Stimulated activated CD8-positive, alpha-beta memory T cell treated with anti-CD3 and anti-CD28 coated beads, Interleukin-2, amount 100 ng/mL, for 48 hours (primary cell): ENCODE data around the gene KLHL8.

Experiments
- DNase-seq, 2 donors: peaks; one replicate each; pipeline ENCODE4 v3.0.0-alpha.2; 2020; ENCODE audit warnings: low read depth in 2 of 2

The KLHL8 gene

GRCh38 chr4:87220094-87220822, at the start of gene KLHL8:
TSS of gene KLHL8 (minus strand) at chr4:87220618. CDS start at chr4:87195539, 25,079 bp downstream.
- DNase-seq: peak; percentile 80 to 83

GRCh38 chr4:87270144-87270543, 49.7 kb upstream of the KLHL8 start:
- no peak for DNase-seq

GRCh38 chr4:87268411-87268810, 48.0 kb upstream of the KLHL8 start:
- no peak for DNase-seq

GRCh38 chr4:87266986-87267385, 46.6 kb upstream of the KLHL8 start:
- no peak for DNase-seq

GRCh38 chr4:87262886-87263285, 42.5 kb upstream of the KLHL8 start:
- no peak for DNase-seq

- DNase-seq: no peak
Observed at GRCh38 chr4:87260477-87260876, 40.1 kb upstream of the KLHL8 start.

GRCh38 chr4:87258677-87259076, 38.3 kb upstream of the KLHL8 start:
- no peak for DNase-seq

GRCh38 chr4:87257523-87257922, 37.1 kb upstream of the KLHL8 start:
- DNase-seq: no peak

GRCh38 chr4:87255755-87256154, 35.3 kb upstream of the KLHL8 start:
- DNase-seq: no peak

GRCh38 chr4:87251106-87251505, 30.7 kb upstream of the KLHL8 start:
- no peak for DNase-seq

- no peak for DNase-seq
Observed at GRCh38 chr4:87250294-87250693, 29.9 kb upstream of the KLHL8 start.

- no peak for DNase-seq
Observed at GRCh38 chr4:87249332-87250019, 29.1 kb upstream of the KLHL8 start.

GRCh38 chr4:87243426-87244053, 23.1 kb upstream of the KLHL8 start:
- DNase-seq: no peak

- no peak for DNase-seq
Observed at GRCh38 chr4:87241336-87241735, 20.9 kb upstream of the KLHL8 start.

- no peak for DNase-seq
Observed at GRCh38 chr4:87240341-87240740, 19.9 kb upstream of the KLHL8 start.

- no peak for DNase-seq
Observed at GRCh38 chr4:87239821-87240220, 19.4 kb upstream of the KLHL8 start.

- no peak for DNase-seq
Observed at GRCh38 chr4:87239194-87239593, 18.8 kb upstream of the KLHL8 start.

- DNase-seq: no peak
Observed at GRCh38 chr4:87236861-87237260, 16.4 kb upstream of the KLHL8 start.

GRCh38 chr4:87235020-87235671, 14.7 kb upstream of the KLHL8 start:
- no peak for DNase-seq

- no peak for DNase-seq
Observed at GRCh38 chr4:87232216-87232615, 11.8 kb upstream of the KLHL8 start.

- no peak for DNase-seq
Observed at GRCh38 chr4:87230806-87231205, 10.4 kb upstream of the KLHL8 start.

- no peak for DNase-seq
Observed at GRCh38 chr4:87229979-87230378, 9.6 kb upstream of the KLHL8 start.
